Astrocyte of the cerebellum (primary cell): Measurements from ENCODE around the gene TENM4.

Experiments
- DNase-seq: peaks from one replicate; pipeline ENCODE4 v3.0.0-alpha.2; 2011; ENCODE audit warnings: low read depth
- H3K4me3 ChIP-seq: 2 replicates; pipeline ENCODE4 v1.5.1; 2011; ENCODE audit warnings: mild to moderate bottlenecking, low read depth, low read length, moderate library complexity
- CTCF ChIP-seq: IDR thresholded peaks from 2 replicates; pipeline ENCODE4 v1.5.1; 2012; ENCODE audit warnings: low read length, low read depth, moderate library complexity, mild to moderate bottlenecking; ENCODE audit errors: missing control alignments
- in situ Hi-C: cut with HindIII; loops from 2 replicates; pipeline ENCODE4 v1.10.0; 2017; ENCODE audit warnings: low sequenced_read_pairs

TENM4 gene

GRCh38 chr11:79381036-79381435, 59.8 kb downstream of the TENM4 start:
- no peak overlapping the region for H3K4me3 ChIP-seq
- TF ChIP-seq CTCF = no peak
- in situ Hi-C loops = no loop called here
- no peak for DNase-seq

- in situ Hi-C loops = no loop called here
- DNase-seq = no peak
- TF ChIP-seq CTCF = no peak
- H3K4me3 ChIP-seq = no peak overlapping the region
Measured at GRCh38 chr11:79377406-79377805, 63.4 kb downstream of the TENM4 start.

- TF ChIP-seq CTCF = no peak
- H3K4me3 ChIP-seq = no peak overlapping the region
- in situ Hi-C loops = no loop called here
- DNase-seq = no peak
Measured at GRCh38 chr11:79375818-79376550, 64.8 kb downstream of the TENM4 start.

GRCh38 chr11:79374727-79375126, 66.1 kb downstream of the TENM4 start:
- no peak for TF ChIP-seq CTCF
- in situ Hi-C loops = no loop called here
- no peak overlapping the region for H3K4me3 ChIP-seq
- DNase-seq = no peak

GRCh38 chr11:79371724-79372123, 69.1 kb downstream of the TENM4 start:
- in situ Hi-C loops = no loop called here
- DNase-seq = no peak

GRCh38 chr11:79371152-79371551, 69.7 kb downstream of the TENM4 start:
- H3K4me3 ChIP-seq = no peak overlapping the region
- in situ Hi-C loops = no loop called here
- TF ChIP-seq CTCF = no peak
- no peak for DNase-seq

More at GRCh38 chr11:79371724-79372123, 69.1 kb downstream of the TENM4 start:
- no peak for TF ChIP-seq CTCF
- no peak overlapping the region for H3K4me3 ChIP-seq

GRCh38 chr11:79369055-79369454, 71.8 kb downstream of the TENM4 start:
- DNase-seq = no peak
- TF ChIP-seq CTCF = no peak
- no peak overlapping the region for H3K4me3 ChIP-seq
- in situ Hi-C loops = no loop called here
